Measurements from ENCODE around the gene GOLGA6L7.
A peak's percentile ranks its signal among the peaks of the same experiment; 100 is the strongest.
"Not testable (repeated sequence)": the region's sequence is repeated elsewhere in the genome, so short reads cannot be mapped to it uniquely, and the experiment has no call there.

GOLGA6L7 gene

DNA sequence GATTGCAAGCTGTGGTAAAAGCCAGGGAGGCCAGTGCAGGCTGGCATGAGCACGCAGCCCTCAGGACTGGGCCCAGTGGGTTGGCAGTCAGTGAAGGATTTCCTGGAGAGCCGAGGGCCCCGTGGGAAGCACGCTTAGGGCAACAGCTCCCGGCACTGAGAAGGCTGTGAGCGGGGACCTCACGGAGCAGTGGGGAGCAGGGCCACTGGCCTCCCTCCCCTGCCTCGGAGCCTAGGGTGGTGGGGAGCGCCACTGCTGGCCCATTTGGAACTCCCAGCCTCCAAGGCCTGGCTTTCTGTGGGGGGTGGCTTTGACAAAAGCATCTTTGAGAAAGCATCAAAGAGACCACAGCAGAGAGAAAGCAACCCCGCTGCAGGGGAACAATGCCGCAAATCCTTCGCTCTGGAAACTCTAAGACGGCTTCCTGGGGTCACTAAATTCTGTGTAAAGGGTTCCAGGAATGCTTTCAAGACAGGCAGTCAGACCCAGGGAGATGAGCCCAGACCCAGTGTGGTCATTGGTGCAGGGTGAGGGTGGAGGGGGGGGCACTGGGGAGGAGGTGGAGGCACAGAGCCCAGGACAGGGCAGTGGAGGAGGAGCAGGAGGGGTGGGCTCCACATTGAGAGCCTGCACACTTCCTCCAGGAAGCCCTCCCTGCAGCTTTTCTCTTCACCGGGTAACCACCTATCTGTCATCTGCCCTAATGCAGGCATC, 27.8 kb upstream of the GOLGA6L7 start:
- no peak overlapping the region for H3K27ac ChIP-seq
- no peaks in the 10 kb centered on the region for H3K36me3 ChIP-seq
- no peak for TF ChIP-seq Cebpa-rat (IDR thresholded peaks at IDR 0.05)
- no peak overlapping the region for H3K4me3 ChIP-seq
- H4K20me1 ChIP-seq = no peaks in the 10 kb centered on the region
- no peak overlapping the region for H3K9ac ChIP-seq
- H3K9me3 ChIP-seq = no peaks in the 10 kb centered on the region
- H3K4me2 ChIP-seq = peak overlapping the region; percentile 4; the same call in 1 of the 2 replicates
- no peaks in the 10 kb centered on the region for H3K27me3 ChIP-seq
- peaks cover 21% of the 10 kb centered on the region for H3K4me1 ChIP-seq

DNA sequence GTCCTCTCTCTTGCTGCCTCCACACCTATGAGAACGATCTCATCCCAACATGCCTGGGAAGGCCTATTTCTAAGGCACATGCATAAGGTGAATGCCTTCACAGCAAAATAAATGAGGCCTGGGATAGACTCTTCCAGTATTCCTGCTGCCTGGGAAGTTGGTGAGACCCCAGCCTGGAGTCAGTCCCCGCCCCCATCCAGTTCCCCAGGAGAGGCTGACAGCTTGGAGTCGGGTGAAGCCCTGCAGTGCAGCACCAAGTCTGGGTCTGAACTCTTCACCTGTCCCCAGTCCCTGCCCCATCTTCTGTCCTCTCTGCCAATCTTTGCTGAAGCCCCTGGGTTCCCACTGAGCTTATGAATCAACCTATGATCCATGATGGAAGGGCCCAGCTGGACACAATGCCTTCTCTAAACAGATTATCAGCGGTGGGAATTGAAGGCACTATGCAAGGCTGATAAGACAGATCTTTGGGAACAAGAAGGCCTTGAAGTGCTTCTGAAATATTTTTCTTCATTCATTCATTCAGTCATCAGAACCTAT, 27.1 kb upstream of the GOLGA6L7 start:
- Histone ChIP-seq H4K20me1 (no peaks in the 10 kb centered on the region), H3K4me2 (no peak overlapping the region), H3K27me3 (no peaks in the 10 kb centered on the region), H3K4me3 (no peak overlapping the region), H3K4me1 (peaks cover 13% of the 10 kb centered on the region), H3K36me3 (no peaks in the 10 kb centered on the region), H3K27ac (no peak overlapping the region), H3K9ac (no peak overlapping the region), H3K9me3 (no peaks in the 10 kb centered on the region)
- TF ChIP-seq Cebpa-rat (IDR thresholded peaks at IDR 0.05) = no peak

DNA sequence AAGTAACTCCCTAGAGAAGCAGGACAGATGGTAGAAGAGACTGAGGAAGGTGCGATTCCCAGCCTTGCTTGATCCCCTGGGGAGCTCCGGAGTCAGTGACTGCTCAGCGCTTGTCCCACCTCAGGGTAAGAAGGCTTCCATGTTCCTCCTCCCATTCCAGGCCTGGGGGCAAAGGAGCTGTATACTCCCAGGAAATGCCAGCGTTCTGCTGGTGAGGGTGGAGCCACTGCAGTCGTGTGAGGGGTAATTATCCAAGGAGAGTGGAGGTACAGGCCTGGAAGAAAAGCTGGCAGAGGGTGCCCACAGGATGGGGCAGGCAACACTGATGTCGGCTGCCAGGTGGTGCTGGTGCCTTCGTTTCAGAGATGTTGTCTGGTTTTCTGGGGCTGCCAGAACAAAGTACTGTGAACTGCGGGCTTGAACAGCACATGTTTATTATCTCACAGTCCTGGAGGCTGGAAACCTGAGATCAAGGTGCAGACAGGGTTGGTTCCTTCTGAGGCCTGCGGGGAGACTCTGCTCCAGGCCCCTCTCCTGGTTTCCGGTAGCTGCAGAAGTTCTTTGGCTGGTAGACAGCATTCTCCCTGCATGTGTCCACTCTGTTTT, 25.2 kb upstream of the GOLGA6L7 start:
- no peaks in the 10 kb centered on the region for H4K20me1 ChIP-seq
- no peak overlapping the region for H3K27ac ChIP-seq
- H3K4me2 ChIP-seq = no peak overlapping the region
- H3K4me3 ChIP-seq = no peak overlapping the region
- H3K4me1 ChIP-seq = peaks cover 12% of the 10 kb centered on the region
- no peak for TF ChIP-seq Cebpa-rat (IDR thresholded peaks at IDR 0.05)
- no peak overlapping the region for H3K9ac ChIP-seq
- no peaks in the 10 kb centered on the region for H3K27me3 ChIP-seq
- H3K9me3 ChIP-seq = no peaks in the 10 kb centered on the region
- H3K36me3 ChIP-seq = no peaks in the 10 kb centered on the region

DNA sequence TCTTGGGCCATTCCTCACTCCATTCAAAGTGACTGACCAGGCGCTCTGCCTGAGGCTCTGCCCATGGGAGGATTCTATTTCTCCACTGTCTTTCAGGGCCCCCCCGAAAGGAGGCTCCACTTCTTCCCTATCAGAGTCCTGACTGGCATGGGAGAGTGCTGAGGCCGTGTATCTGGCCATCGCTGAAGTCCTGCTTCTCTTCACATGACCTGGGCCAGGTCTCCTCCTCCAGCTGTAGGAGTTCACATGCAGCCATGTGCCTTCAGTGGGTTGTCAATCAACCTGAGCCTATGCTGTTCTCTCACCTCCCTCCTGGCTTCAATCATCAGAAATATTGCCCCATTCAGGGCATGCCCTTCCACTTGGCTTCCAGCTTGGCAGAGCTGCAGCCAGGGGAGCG, 24.6 kb upstream of the GOLGA6L7 start:
- H4K20me1 ChIP-seq = no peaks in the 10 kb centered on the region
- no peaks in the 10 kb centered on the region for H3K36me3 ChIP-seq
- no peak overlapping the region for H3K4me2 ChIP-seq
- H3K4me3 ChIP-seq = no peak overlapping the region
- no peaks in the 10 kb centered on the region for H3K27me3 ChIP-seq
- peaks cover 12% of the 10 kb centered on the region for H3K4me1 ChIP-seq
- no peaks in the 10 kb centered on the region for H3K9me3 ChIP-seq
- no peak overlapping the region for H3K9ac ChIP-seq
- no peak for TF ChIP-seq Cebpa-rat (IDR thresholded peaks at IDR 0.05)
- no peak overlapping the region for H3K27ac ChIP-seq

DNA sequence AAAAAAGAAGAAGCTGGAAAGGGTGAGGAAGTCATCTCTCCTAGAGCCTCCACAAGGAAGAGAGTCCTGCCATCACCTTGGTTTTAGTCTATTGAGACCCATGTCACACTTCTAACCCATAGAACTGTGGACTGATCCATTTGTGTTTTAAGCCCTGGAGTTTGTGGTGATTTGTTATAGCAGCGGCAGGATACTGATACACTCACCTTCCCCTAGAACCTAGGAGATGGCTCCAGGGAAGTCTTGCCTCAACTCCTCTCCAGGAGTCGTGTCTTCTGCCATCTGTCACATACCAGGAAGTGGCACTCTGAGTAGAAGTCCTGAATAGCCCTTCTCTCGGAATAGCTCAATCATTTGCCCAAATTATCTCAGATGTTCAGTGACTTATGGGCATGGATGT, 22.7 kb upstream of the GOLGA6L7 start:
- no peak overlapping the region for H3K4me2 ChIP-seq
- H3K4me1 ChIP-seq = peaks cover 4% of the 10 kb centered on the region
- no peak overlapping the region for H3K4me3 ChIP-seq
- H3K36me3 ChIP-seq = no peaks in the 10 kb centered on the region
- H3K27me3 ChIP-seq = no peaks in the 10 kb centered on the region
- H3K9ac ChIP-seq = no peak overlapping the region
- no peaks in the 10 kb centered on the region for H4K20me1 ChIP-seq
- no peak for TF ChIP-seq Cebpa-rat (IDR thresholded peaks at IDR 0.05)
- H3K9me3 ChIP-seq = no peaks in the 10 kb centered on the region
- no peak overlapping the region for H3K27ac ChIP-seq

DNA sequence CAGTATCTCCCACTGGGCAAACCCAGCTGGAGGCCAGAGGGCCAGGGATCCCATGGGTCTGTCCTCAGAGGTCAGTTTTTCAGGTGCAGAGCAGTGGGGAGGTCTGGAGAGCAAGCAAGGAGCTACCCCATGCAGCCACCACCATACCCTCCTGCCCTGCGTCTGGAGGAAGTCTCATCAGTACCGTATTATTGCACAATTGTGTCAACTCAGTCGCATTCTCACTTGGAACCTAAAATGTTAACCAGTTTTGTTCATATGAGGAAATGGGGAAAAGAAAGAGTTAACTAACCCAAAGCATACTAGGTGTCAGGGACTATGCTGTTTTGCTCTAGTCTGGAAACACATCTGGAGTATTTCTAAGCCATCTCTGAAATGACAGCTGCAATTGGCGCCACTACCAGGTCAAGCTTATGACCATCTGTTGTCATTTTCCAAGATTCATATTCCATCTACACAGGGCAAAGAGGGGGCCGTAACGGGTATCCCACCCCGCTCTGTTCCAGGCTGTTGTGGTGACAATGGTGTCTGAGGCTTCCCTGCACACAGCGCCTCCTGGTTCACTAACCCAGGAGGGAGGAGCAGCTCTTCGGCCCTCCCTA, 20.4 kb upstream of the GOLGA6L7 start:
- no peaks in the 10 kb centered on the region for H3K36me3 ChIP-seq
- H3K27ac ChIP-seq = no peak overlapping the region
- H3K9ac ChIP-seq = no peak overlapping the region
- TF ChIP-seq Cebpa-rat (IDR thresholded peaks at IDR 0.05) = no peak
- H3K27me3 ChIP-seq = no peaks in the 10 kb centered on the region
- no peak overlapping the region for H3K4me3 ChIP-seq
- H3K4me2 ChIP-seq = no peak overlapping the region
- no peaks in the 10 kb centered on the region for H4K20me1 ChIP-seq
- no peaks in the 10 kb centered on the region for H3K4me1 ChIP-seq
- H3K9me3 ChIP-seq = no peaks in the 10 kb centered on the region

DNA sequence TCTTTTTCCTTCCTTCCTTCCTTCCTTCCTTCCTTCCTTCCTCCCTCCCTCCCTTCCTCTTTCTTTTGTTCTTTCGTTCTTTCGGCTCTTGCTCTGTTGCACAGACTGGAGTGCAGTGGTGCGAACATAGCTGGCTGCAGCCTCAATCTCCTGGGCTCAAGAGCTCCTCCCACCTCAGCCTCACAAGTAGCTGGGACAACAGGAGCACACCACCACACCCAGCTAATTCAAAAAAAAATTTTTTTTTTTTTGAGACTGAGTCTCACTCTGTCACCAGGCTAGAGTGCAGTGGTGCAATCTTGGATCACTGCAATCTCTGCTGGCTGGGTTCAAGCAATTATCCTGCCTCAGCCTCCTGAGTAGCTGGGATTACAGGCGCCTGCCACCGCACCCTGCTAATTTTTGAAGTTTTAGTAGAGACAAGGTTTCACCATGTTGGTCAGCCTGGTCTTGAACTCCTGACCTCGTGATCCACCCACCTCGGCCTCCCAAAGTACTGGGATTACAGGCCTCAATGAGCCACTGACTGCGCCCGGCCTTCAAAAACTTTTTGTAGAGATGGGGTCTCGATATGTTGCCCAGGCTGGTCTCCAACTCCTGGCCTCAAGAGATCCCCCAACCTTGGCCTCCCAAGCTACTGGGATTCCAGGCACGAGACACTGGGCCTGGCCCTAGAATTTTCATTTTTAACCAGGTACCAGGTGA, 13.3 kb upstream of the GOLGA6L7 start:
- H3K27ac ChIP-seq, H3K27me3 ChIP-seq, H3K9ac ChIP-seq, H4K20me1 ChIP-seq, H3K9me3 ChIP-seq, H3K4me3 ChIP-seq, H3K36me3 ChIP-seq: not testable (repeated sequence)
- Histone ChIP-seq H3K4me2 (peak overlapping the region; percentile 28), H3K4me1 (peaks cover 16% of the 10 kb centered on the region)

DNA sequence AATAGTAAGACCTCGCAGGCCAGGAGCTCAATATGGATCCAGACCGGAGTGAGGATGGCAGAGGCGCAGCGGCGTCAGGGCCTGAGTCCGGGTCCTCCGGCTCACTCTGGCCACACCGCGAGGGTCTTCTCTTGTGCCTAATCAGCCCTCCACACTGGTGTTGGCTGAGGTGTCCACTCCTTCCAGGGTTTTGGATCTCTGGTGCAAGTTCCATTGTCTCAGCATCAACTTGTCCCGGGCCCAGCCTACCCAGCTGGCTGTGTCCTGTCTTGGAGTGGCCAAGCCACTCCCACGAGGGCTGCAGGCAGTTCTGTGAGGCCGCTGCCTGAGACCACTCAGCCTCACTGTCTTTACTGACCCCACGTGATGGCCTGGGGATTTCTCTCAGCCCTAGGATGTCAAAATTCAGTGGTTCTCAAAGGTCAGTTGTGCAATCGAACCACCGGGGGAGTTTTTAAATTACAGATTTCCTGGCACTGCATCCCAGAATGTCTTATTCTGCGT, 12.6 kb upstream of the GOLGA6L7 start:
- Histone ChIP-seq H3K27me3 (no peaks in the 10 kb centered on the region), H4K20me1 (no peaks in the 10 kb centered on the region), H3K4me2 (peak overlapping the region; percentile 28), H3K27ac (0 out of 2 replicates have a peak overlapping the region, but pooled peaks have one; percentile 6), H3K9me3 (0 out of 2 replicates have a peak, but pooled peaks cover 3% of the 10 kb centered on the region), H3K36me3 (no peaks in the 10 kb centered on the region), H3K4me3 (no peak overlapping the region), H3K4me1 (peaks cover 16% of the 10 kb centered on the region), H3K9ac (no peak overlapping the region)
- TF ChIP-seq Cebpa-rat (IDR thresholded peaks at IDR 0.05) = 0 out of 2 replicates have a peak, but pooled peaks have one; percentile 37

DNA sequence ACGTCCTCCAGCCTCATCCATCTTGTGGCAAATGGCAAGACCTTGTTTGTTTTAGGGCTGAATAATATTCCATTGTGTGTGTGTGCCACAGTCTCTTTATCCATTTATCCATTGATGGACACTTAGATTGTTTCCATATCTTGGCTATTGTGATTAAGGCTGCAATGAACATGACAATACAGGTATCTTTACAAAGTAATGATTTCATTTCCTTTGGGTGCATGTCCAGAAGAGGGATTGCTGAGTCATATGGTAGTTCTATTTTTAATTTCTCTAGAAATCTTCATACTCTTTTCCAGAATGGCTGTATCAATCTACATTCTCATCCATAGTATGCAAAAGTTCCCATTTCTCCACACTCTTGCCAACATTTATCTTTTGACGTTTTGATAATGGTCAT, 6.1 kb upstream of the GOLGA6L7 start:
- H3K4me3 ChIP-seq, H4K20me1 ChIP-seq, H3K27me3 ChIP-seq, H3K36me3 ChIP-seq, H3K9me3 ChIP-seq, H3K4me1 ChIP-seq, H3K27ac ChIP-seq, H3K4me2 ChIP-seq, H3K9ac ChIP-seq: not testable (repeated sequence)

DNA sequence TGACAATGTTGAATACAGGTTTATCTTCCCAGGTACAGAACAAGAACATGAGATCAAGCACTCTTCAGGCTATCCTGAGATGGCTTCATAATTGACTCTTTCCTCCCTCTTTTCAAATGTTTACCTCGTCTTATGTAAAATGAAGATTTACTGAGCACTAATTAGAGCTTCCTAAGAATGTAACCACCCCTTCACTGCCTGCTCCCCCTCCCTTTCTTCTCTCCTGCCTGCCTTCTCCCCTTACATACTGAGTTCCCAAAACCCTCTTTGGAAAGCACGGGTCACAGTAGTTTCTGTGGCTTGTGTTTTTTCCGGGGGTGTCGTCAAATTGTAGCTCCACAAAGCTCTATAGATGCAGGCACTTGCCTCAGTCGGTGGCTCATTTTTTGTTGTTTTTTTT, 5.2 kb upstream of the GOLGA6L7 start:
- not testable (repeated sequence) for H3K9me3 ChIP-seq, H3K27me3 ChIP-seq, H3K4me2 ChIP-seq, H3K4me1 ChIP-seq, H3K9ac ChIP-seq, H3K36me3 ChIP-seq, H3K27ac ChIP-seq, H4K20me1 ChIP-seq, H3K4me3 ChIP-seq

DNA sequence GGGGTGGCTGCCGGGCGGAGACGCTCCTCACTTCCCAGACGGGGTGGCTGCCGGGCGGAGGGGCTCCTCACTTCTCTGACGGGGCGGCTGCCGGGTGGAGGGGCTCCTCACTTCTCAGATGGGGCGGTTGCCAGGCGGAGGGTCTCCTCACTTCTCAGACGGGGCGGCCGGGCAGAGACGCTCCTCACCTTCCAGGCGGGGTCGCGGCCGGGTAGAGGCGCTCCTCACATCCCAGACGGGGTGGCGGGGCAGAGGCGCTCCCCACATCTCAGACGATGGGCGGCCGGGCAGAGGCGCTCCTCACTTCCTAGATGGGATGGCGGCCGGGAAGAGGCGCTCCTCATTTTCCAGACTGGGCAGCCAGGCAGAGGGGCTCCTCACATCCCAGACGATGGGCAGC, 1.3 kb upstream of the GOLGA6L7 start:
- H3K4me1 ChIP-seq, H3K9me3 ChIP-seq, H3K4me3 ChIP-seq, H3K9ac ChIP-seq, H3K36me3 ChIP-seq, H4K20me1 ChIP-seq, H3K4me2 ChIP-seq, H3K27me3 ChIP-seq, H3K27ac ChIP-seq: not testable (repeated sequence)

DNA sequence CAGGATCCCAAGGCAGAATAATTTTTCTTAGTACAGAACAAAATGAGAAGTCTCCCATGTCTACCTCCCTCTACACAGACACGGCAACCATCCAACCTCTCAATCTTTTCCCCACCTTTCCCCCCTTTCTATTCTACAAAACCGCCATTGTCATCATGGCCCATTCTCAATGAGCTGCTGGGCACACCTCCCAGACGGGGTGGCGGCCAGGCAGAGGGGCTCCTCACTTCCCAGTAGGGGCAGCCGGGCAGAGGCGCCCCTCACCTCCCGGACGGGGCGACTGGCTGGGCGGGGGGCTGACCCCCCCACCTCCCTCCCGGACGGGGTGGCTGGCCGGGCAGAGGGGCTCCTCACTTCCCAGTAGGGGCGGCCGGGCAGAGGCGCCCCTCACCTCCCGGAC, 827 bp upstream of the GOLGA6L7 start:
- H3K36me3 ChIP-seq, H4K20me1 ChIP-seq, H3K9me3 ChIP-seq, H3K4me2 ChIP-seq, H3K4me1 ChIP-seq, H3K27me3 ChIP-seq, H3K4me3 ChIP-seq, H3K9ac ChIP-seq, H3K27ac ChIP-seq: not testable (repeated sequence)

DNA sequence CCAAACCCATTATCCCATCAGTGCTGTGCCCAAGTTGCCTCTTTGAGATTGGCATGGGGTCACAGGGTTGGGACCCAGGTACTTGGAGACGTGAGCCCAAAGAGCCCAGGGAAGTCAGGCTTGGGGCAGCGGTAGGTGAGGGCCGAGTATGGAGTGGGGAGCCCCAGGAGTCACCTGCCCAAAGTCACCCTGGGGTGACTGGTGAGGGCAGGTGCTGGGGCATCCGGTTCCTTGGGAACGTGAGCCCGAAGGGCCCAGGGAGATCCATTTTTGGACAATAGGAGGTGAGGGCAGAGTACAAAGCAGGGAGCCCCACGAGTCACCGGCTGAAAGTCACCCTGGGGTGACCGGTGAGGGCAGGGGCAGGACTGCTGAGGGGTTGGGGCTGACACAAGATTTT, 485 bp downstream of the GOLGA6L7 start:
- not testable (repeated sequence) for H3K9me3 ChIP-seq, H3K27ac ChIP-seq, H3K4me2 ChIP-seq, H3K9ac ChIP-seq, H4K20me1 ChIP-seq, H3K36me3 ChIP-seq, H3K4me3 ChIP-seq, H3K4me1 ChIP-seq, H3K27me3 ChIP-seq

All from BLaER1 (cell line).